GM20000 (cell line): ENCODE measurements around the gene CRADD.

Experiments
- DNase-seq: peaks from one replicate; pipeline ENCODE4 v3.0.0; 2012; ENCODE audit warnings: low spot score
- TF ChIP-seq, protein P1 (sequence below): IDR thresholded peaks from 2 replicates; pipeline ENCODE4 v1.5.1; 2012; ENCODE audit warnings: mild to moderate bottlenecking, control low read depth; ENCODE audit errors: extremely low read depth, missing control alignments

Gene CRADD

DNA sequence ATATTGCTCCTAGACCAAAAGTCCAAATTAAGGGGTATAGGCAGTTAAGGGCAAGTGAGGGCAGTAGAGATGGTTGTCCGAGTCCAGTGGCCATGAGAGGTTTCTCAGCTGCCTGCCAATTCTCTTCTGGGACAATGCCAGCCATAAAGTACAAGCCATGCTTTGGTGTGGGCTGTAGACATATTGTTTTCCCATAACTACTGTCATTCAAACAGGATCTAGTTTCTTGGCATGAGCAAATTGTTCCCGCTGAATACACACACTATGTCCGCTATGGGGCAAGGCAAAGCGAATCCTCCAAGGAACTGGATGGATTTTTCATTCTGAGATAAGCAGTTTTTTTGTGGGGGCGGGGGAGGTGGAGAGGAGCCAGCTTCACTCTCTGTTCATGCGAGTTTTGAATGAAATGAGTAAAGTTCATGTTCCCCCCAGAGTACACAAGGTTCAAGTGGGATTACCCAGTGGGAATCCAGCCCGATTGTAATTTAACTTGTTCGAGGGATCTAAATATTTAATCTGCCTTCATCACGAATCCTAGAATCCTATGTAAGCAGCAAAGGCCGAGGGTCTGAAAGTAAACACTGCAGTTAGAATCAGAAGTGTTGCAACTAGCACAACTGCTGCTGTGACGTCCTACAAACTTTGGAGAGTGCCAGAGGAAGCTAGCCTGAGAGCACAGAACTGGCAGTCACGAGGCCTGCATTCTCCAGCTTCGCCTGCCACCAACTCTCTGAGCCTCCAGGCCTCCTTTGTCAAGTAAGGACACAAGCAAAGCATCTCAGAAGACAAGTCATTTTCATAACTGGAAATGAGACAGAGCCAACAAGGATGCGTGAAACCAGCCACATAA is 137.0 kb downstream of the CRADD start:
- TF ChIP-seq, protein P1, sequence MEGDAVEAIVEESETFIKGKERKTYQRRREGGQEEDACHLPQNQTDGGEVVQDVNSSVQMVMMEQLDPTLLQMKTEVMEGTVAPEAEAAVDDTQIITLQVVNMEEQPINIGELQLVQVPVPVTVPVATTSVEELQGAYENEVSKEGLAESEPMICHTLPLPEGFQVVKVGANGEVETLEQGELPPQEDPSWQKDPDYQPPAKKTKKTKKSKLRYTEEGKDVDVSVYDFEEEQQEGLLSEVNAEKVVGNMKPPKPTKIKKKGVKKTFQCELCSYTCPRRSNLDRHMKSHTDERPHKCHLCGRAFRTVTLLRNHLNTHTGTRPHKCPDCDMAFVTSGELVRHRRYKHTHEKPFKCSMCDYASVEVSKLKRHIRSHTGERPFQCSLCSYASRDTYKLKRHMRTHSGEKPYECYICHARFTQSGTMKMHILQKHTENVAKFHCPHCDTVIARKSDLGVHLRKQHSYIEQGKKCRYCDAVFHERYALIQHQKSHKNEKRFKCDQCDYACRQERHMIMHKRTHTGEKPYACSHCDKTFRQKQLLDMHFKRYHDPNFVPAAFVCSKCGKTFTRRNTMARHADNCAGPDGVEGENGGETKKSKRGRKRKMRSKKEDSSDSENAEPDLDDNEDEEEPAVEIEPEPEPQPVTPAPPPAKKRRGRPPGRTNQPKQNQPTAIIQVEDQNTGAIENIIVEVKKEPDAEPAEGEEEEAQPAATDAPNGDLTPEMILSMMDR, result no peak
- no peak for DNase-seq

DNA sequence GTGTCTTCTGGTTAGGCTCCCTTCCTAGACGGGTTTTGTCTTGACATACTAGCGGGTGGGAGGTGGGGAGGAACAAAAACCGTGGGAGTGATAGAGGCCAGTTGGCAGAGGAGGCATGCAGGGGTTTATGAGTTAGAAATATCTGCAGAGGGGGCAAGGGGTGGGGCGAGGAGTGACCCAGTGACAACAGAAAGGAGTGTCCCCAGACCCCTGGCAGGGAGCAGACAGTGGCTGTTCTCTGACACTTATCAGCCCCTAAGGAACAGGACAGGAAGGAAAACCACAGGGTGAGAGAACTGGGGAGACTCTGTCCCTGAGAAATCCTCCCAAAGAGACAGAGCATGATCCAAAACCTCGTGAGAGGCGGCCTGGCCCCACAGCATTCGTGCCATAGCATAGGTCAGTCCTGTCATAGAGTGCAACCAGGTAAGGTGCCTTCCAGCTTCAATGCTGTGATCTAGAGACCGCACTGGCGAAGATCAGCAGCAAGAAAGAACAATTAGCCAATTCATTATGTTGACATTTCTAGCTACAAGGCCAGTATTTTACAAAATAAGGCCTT is 141.4 kb downstream of the CRADD start:
- no peak for DNase-seq
- TF ChIP-seq, protein P1, result no peak

DNA sequence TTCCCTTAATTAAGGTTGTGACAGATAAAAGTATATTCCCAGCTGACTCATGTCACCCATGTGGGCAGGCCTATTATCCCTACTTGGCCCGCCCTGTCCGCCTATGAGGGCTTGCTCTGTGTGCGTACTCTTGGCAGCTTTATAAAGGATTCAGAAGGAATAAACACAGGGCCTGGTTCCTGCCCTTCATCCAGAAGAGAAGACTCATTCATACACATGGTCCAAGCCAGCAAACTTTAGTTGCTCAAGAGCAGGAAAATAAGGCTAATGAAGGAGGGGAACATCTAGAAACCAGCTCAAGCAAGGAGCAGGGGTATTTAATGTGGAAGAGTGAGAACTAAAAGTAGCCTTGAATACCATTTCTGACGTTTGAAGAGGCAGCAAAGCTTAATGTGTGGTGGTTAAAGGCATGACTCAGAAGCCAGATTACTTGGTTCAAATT is 141.9 kb downstream of the CRADD start:
- DNase-seq, result no peak
- TF ChIP-seq, protein P1, result no peak

DNA sequence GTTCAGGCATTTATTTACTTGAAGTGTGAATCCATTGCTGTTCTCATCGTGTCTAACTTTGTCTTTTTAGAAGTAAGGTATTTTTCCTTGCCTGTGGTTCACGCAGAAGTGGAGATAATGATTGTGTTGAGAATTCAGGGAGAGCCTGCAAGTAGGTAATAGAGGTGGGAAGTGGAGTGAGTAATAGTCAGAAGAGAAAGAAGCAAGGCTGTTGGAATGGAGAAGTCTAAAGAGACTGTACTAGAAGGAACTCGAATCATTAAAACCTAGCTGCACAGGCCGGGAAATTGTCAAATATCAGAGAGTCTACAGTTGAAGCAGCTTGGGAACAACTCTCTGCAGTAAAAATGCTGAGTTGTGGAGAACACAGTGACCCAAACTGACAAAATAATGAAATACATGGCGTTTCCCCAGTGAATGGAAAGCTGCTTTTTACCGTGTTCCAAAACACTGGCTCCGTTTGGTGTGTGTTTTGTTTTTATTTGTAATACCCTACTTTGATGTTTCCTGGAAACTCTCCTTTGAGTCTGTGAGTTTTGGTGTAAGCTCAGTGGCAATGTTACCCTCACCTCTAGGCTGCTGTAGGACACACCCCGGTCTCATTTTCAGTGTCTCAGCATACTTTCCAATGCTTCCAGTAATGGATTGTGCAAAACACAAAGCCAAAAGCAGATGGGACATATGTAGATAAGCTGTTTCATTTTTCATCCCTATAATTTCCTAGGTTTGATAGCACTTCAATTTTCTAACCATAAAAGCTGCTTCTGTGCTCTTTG is 146.6 kb downstream of the CRADD start:
- TF ChIP-seq, protein P1, result no peak
- no peak for DNase-seq

DNA sequence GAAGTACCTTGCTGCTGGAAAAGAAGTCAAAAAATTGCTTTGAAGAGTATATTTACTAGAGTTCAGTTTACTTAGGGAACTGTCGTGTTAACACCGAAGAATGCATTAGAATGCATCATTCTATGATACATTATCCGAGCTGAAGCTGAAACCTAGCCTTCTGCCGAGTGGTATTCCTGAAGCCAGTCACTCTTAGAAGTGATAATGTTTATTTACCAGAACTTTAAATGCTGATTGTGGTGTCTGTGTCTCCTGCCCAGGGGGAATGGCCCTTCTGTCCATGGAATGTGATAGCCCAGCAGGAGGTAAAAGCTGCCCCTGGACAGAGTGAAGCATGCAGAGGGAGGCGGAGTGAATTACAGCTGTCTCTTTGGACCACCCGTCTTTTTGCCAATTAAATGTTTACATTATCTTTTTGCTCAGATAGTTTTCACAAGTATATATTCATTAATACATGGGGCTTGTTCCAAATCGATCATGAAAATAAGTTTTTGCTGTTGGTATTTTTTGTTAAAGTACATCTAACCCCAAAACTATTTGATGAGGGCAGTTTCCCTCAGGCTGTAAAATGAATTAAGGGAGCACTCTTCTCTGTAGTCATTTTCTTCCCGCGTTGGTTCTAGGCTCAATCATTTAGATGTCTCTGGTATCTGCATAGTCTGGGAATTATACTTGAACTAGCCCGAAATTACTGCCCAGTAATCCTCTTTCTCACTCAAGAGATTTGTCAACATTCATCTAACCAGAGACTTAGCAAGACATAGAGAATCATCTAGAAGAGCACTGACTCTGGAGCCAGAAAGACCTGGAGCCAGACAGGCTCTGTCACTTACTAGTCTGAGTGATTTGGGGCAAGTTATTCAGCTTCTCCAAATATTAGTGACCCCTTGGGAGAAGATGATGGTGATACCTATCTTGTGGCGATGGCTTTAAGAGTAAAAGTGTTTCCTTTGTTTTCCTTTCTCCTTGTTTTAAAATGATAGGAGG is 147.6 kb downstream of the CRADD start:
- TF ChIP-seq, protein P1, result no peak
- no peak for DNase-seq

DNA sequence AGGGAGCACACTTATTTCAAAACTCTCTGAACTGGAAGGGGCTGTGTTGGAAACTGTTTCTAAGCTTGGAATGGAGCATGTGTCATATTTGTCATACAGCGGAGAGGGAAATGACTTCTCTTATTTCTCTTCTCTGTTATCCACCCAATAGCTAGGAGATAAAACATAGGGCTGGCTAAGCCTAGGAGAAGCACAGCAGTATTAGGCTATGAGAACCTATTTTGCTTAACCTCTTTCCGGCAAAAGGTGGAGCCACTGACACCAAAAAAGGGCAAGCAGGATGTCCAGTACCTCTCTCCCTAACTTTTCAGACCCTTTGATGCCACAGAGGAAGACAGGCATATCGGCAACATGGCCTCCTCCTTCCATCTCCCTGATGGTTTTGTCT is 148.3 kb downstream of the CRADD start:
- no peak for DNase-seq
- TF ChIP-seq, protein P1, result no peak
